ENCODE results near the gene HIF1A.

- TF ChIP-seq EGR1 (IDR thresholded peaks at IDR 0.05; ENCODE audit: borderline replicate concordance, low read depth, low read length) (no peak), CHD2 (IDR thresholded peaks at IDR 0.05; ENCODE audit: low read length) (no peak), HDAC2 (IDR thresholded peaks at IDR 0.05; ENCODE audit: borderline replicate concordance in 1 of 2, low read depth in 2 of 2, low read length in 2 of 2) (no peak), CTCF (IDR thresholded peaks at IDR 0.05; ENCODE audit: control extremely low read depth in 1 of 3, insufficient read depth in 1 of 3, low read depth in 1 of 3, low read length in 3 of 3) (no peak)
These were observed 20.0 kb upstream of the HIF1A start for GRCh38 chr14:61675291-61675690.
